ENCODE data around the gene RNASE13. TPM values are rescaled to one million over a fixed set of nuclear protein-coding genes. Genes with fewer than 3 reads are reported as not detected.

Gene RNASE13
- polyA plus RNA-seq, 3 donors = 0.36 to 0.51 (median 0.38) TPM

DNA sequence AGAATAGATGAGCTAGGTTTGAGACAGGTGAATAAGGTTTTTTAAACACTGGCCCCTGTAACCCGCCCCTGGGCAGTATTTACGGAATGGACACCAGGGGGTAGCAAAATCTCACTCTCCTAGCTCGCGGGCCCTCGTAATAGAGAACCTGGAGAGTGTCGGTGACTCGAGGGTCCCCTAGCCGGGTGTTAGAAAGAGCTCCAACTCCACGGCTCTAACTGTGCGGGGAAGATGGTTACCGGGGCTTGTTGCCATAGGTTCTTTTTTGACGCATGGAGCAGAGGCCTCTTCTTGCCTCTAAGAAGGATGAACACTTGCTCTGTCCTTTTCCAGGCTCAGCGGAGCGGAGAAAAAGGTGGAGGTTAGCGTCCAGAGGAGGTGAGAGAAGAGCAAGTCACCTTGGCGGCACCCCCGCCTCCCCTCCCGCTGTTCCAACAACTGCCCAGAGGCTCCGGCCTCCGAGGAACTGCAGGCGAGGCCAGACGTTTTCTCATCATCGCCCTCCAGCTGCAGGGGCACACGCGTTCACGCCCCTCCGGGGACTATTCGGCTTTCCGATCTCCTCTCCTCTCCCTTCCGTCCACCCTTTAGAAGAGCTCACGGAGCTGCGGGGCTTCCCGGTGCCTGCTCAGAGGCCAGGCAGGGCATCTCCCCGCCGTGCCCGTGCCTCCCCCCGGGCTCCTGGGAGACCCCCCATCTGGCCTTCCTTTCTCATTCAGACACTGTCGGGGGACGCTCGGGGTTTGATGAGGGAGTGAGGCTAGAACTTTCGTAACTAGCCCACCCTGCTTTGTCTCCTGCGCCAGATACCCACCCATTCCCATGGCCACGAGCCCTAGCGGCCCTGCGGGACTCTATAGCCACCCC is 34.1 kb upstream of the RNASE13 start:
- DNase-seq (ENCODE audit: low read depth in 3 of 3, low spot score in 2 of 3) = peak in 1 of 3 donors; percentile 57

DNA sequence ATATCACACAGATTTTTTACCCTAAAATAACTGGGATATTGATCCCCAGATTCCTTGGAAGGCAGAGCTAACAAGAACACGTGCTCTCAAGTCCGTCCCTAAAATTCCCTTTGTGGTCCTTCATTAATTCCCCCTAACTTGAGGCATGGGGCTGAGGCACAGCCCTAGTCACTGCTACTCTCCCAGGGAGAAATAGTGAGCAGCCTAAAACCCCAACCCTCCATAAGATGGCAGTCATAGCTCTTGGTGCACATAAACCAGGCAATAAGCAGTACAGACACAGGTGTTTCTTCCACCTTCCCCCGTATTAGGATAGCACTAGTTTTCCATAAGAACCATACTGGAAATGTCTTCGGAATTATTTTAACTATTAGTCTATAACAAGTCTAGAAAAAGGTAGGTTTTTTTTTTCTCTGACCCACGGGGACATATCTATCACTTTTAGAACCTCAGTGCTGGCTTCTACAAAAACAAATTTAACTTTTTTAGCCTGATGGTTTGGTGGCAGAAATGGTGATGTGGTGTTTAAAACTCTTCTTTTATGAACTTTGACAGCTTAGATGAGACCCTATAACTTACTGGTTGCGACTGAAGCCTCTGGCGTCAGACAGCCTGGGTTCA is 32.4 kb upstream of the RNASE13 start:
- no peak for DNase-seq (ENCODE audit: low read depth in 3 of 3, low spot score in 2 of 3)

- DNase-seq (ENCODE audit: low read depth in 3 of 3, low spot score in 2 of 3) = no peak
Observed at GRCh38 chr14:21063479-21063878, 28.9 kb upstream of the RNASE13 start.

GRCh38 chr14:21061347-21061668 is 26.7 kb upstream of the RNASE13 start:
- no peak for DNase-seq (ENCODE audit: low read depth in 3 of 3, low spot score in 2 of 3)

GRCh38 chr14:21060614-21061346 is 26.2 kb upstream of the RNASE13 start:
- no peak for DNase-seq (ENCODE audit: low read depth in 3 of 3, low spot score in 2 of 3)

DNA sequence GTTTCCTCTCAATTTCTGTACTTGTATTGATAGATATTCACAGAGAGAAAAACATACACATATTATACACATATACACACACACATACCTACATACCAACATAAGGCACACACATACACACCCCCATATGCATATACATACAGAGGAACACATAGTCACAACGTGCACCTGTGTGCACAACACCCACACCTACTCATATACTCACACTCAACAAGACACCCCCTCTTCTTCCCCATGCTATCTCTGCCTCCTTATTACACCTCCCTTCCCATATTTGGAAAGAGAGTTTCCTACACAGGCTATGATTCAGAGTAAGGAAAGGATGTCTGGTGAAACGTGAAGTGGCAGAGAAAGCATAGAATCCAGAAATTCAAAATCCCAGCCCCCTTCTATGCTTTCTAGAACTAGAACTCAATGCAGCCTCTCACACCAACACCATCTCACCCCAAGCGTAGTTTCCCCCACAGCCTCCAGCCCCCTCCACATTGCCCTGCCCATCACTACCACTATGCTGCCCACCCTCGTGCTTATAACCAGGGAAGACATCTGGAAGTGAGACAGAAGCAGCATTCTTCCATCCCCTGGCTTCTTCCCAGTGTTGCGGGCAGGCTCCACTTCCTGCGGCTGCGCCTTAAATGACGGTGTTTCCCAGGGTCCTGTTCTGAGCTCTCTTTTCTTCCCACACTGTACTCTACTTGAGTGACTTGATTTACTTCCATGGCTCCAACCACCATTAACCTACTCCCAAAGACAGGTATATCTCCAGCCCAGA is 25.4 kb upstream of the RNASE13 start:
- DNase-seq (ENCODE audit: low read depth in 3 of 3, low spot score in 2 of 3) = no peak

DNA sequence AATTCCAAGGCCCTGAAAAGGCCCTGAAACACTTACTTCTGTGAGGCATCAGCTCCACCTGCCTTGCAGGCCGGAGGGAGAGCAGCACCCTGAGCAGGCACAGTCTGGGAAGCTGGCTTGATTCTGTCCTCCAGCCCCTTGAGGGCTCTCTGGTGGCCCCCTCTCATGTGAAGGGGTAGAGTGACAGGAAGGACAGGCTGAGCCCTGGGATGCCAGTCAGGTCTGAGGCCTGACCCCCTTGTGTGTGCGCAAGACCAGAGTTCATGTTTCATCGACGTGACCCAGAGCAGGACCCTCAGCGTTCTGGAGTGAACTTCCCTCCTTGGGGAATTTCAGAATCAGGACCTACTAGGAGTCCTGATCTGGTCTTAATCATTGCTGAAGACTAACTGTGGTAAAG is 24.3 kb upstream of the RNASE13 start:
- no peak for DNase-seq (ENCODE audit: low read depth in 3 of 3, low spot score in 2 of 3)

- no peak for DNase-seq (ENCODE audit: low read depth in 3 of 3, low spot score in 2 of 3)
Observed at GRCh38 chr14:21057803-21058675, 23.4 kb upstream of the RNASE13 start, which contains the start of gene RNASE8. TSS of gene RNASE8 (plus strand) at chr14:21057822. CDS start at chr14:21057893, 71 bp downstream.

DNA sequence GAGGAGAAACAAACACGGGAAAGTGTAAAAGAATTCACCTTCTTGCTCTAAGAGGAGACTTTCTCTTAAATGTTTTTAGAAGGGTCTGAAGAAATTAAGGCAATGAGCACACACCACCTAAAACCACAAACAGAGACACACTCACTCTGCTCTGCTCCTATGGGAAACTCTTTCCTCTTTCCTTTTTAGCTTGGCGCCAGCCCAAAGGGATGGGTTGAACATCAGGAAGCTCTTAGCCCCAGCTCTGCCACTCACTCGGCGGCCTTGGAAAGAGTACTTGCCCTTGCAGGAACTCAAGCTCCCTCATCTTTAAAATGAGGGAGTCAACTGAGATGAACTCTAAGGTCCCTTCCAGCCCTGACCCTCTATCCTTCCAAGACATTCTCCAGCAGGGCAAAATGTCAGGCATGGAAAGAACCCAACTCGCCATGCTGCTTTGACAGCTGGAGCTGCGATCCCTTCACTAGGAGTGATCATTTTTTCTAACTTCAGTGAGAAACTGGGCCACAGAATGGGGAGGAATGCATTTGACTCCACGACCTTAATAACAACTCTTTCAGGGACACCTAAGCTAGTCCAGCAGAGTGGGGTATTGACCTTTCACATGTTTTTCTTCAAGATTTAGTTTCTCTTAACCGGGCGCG is 22.0 kb upstream of the RNASE13 start:
- no peak for DNase-seq (ENCODE audit: low read depth in 3 of 3, low spot score in 2 of 3)

GRCh38 chr14:21055432-21056117 is 21.0 kb upstream of the RNASE13 start:
- DNase-seq (ENCODE audit: low read depth in 3 of 3, low spot score in 2 of 3) = no peak

DNA sequence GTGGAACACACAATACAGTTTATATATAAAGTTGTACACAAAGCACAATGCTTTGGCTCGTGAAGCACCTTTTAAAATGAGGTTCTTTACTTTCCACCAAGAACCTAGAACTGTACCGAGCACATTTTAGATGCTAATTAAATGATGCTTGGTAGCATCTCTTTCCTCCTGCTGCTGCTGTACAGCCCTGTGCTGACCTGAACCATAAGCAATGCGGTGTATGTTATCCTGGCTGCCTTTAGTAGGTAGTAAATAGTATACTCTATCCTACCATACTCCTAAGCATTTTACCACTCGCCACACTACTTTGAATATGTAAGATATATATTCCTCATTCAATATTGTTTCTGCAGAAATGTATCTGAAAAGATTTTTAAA is 20.1 kb upstream of the RNASE13 start:
- DNase-seq (ENCODE audit: low read depth in 3 of 3, low spot score in 2 of 3) = no peak

DNA sequence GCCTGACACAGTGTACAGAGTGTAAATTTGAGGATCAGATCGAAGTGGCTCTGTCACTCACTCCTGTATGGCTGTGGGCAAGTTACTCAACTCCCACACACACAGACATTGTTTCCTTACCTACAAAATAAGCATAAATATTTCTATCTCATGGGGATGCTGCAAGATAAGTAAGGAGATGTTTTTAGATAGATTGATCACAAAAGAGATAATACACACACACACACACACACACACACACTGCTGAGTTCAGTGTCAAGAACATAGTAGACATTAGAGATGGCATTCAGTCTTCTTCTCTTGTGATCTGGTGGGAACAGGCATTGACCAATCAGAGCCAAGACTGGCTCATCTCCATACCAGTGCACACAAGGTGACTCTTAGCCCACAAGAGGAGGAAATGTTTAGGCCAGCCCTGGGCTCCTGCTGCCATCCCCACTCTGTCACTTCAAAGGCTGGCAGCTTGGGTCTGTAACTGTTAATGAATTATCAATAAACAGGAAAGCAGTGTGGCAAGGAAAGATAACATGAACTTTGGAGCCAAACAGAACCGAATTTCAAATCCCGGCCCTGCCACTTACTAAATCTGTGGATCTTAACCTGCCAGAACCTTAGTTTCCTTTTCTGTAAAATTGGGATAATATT is 19.6 kb upstream of the RNASE13 start:
- no peak for DNase-seq (ENCODE audit: low read depth in 3 of 3, low spot score in 2 of 3)

- DNase-seq (ENCODE audit: low read depth in 3 of 3, low spot score in 2 of 3) = no peak
Observed at GRCh38 chr14:21053184-21054122, 18.8 kb upstream of the RNASE13 start.

GRCh38 chr14:21050597-21050996 is 16.0 kb upstream of the RNASE13 start:
- no peak for DNase-seq (ENCODE audit: low read depth in 3 of 3, low spot score in 2 of 3)

- no peak for DNase-seq (ENCODE audit: low read depth in 3 of 3, low spot score in 2 of 3)
Observed at GRCh38 chr14:21049271-21049673, 14.7 kb upstream of the RNASE13 start.

DNA sequence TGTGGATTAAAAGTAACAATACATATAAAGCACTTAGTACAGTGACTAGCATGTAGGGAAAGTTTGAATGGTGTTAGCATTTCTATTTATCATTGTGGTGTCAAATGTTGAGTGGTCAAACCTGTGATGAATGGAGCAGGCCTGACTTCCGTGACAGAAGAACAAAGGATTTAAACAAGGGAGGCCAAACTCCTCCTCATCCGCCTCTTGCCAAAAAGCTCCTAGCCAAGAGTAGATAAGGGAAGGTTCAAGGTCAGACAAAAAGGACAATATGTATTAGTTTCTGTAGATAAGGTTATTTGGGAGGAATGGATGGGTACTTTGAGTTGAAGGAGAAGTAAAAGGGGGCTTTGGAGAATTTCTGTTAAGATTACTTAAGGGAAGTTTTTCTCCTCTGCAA is 14.0 kb upstream of the RNASE13 start:
- DNase-seq (ENCODE audit: low read depth in 3 of 3, low spot score in 2 of 3) = no peak

- DNase-seq (ENCODE audit: low read depth in 3 of 3, low spot score in 2 of 3) = no peak
Observed at GRCh38 chr14:21047378-21047781, 12.8 kb upstream of the RNASE13 start.
